MCF 10A (cell line): ENCODE measurements around the gene PARVB. TPM values are rescaled to one million over a fixed set of nuclear protein-coding genes. Genes with fewer than 3 reads are reported as not detected.

Experiments used
- BruUV-seq: library from RNA; stranded (reverse); fragments of 400-500 nt; replicated peaks from 2 replicates; lab custom pipeline; 2021; lab: Mats Ljungman, UMichigan
- CTCF ChIA-PET: fragments of 300-600 bp; sonication (Branson Sonifier 250); formaldehyde crosslinking; extraction: SDS; loops from one replicate; lab custom pipeline; 2021; ENCODE audit warnings: antibody characterized with exemption, inconsistent platforms; lab: Yijun Ruan, JAX
- POLR2A ChIA-PET: fragments of 300-600, 350-650 bp; sonication (Branson Sonifier 250); formaldehyde crosslinking; extraction: SDS; loops from one replicate; lab custom pipeline; 2020; ENCODE audit warnings: antibody characterized with exemption, inconsistent platforms; lab: Yijun Ruan, JAX
- DNase-seq: peaks from one replicate; pipeline ENCODE4 v3.0.0-alpha.2; 2018; ENCODE audit not compliant: unreplicated experiment
- H3K27ac Mint-ChIP-seq: one replicate; pipeline ENCODE4 v1.8.0; 2022; ENCODE audit warnings: mild to moderate bottlenecking, low read depth, mixed read lengths; ENCODE audit not compliant: unreplicated experiment
- H3K27me3 Mint-ChIP-seq: one replicate; pipeline ENCODE4 v1.8.0; 2022; ENCODE audit warnings: mixed read lengths; ENCODE audit not compliant: insufficient read depth, unreplicated experiment
- H3K36me3 Mint-ChIP-seq: one replicate; pipeline ENCODE4 v1.8.0; 2022; ENCODE audit warnings: mild to moderate bottlenecking, moderate library complexity, mixed read lengths; ENCODE audit not compliant: insufficient read depth, unreplicated experiment
- H3K4me1 Mint-ChIP-seq: one replicate; pipeline ENCODE4 v1.8.0; 2022; ENCODE audit warnings: mixed read lengths; ENCODE audit not compliant: insufficient read depth, unreplicated experiment
- H3K4me3 Mint-ChIP-seq: one replicate; pipeline ENCODE4 v1.8.0; 2022; ENCODE audit warnings: mild to moderate bottlenecking, moderate library complexity, mixed read lengths; ENCODE audit not compliant: unreplicated experiment
- H3K9me3 Mint-ChIP-seq: one replicate; pipeline ENCODE4 v1.8.0; 2022; ENCODE audit warnings: mixed read lengths; ENCODE audit not compliant: unreplicated experiment
- intact Hi-C: fragments of 100-400 bp; cut with micrococcal nuclease; formaldehyde crosslinking; loops from 2 replicates; pipeline ENCODE4 v1.14.1; 2022
- total RNA-seq: library from RNA; stranded (reverse); gene quantifications from 2 replicates; pipeline ENCODE4 v1.2.3, GENCODE V29; 2022
- TF ChIP-seq, protein P1 (sequence below): fragments of 200-600 bp; IDR thresholded peaks from one replicate; pipeline ENCODE4 v1.8.0; 2022; ENCODE audit warnings: antibody characterized with exemption, mild to moderate bottlenecking; ENCODE audit not compliant: unreplicated experiment

Gene PARVB
- total RNA-seq, 1 experiment from 2014 or later = 26.0 TPM

DNA sequence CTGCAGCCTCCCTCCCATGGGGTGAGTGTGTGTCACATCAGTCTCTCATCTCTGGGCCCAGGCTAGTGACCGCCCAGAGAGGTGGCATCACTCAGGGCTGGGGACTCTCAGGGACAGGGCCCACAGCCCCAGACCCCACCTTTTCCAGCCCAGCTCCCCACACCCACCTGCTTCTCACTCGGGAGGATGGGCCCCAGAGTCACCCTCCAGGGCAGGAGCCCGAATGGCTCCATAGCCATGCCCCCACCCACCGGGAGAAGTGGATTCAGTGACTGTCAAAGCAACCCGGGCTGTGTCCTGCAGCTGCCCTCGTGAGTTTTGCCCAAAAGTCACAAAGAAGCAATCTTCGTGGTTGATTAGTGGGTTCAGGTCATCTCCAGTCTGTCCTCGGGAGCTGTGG, 182.6 kb downstream of the PARVB start:
- intact Hi-C loops = no loop called here
- peaks cover 9% of the 10 kb centered on the region for H3K4me1 Mint-ChIP-seq
- no peak overlapping the region for H3K4me3 Mint-ChIP-seq
- CTCF ChIA-PET = no interaction called here
- no TSS peak for BruUV-seq
- H3K27ac Mint-ChIP-seq = no peak overlapping the region
- H3K36me3 Mint-ChIP-seq = no peaks in the 10 kb centered on the region
- POLR2A ChIA-PET = no interaction called here
- DNase-seq = no peak
- peaks cover 13% of the 10 kb centered on the region for H3K9me3 Mint-ChIP-seq
- TF ChIP-seq, protein P1, sequence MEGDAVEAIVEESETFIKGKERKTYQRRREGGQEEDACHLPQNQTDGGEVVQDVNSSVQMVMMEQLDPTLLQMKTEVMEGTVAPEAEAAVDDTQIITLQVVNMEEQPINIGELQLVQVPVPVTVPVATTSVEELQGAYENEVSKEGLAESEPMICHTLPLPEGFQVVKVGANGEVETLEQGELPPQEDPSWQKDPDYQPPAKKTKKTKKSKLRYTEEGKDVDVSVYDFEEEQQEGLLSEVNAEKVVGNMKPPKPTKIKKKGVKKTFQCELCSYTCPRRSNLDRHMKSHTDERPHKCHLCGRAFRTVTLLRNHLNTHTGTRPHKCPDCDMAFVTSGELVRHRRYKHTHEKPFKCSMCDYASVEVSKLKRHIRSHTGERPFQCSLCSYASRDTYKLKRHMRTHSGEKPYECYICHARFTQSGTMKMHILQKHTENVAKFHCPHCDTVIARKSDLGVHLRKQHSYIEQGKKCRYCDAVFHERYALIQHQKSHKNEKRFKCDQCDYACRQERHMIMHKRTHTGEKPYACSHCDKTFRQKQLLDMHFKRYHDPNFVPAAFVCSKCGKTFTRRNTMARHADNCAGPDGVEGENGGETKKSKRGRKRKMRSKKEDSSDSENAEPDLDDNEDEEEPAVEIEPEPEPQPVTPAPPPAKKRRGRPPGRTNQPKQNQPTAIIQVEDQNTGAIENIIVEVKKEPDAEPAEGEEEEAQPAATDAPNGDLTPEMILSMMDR = no peak
- H3K27me3 Mint-ChIP-seq = peaks cover 54% of the 10 kb centered on the region

DNA sequence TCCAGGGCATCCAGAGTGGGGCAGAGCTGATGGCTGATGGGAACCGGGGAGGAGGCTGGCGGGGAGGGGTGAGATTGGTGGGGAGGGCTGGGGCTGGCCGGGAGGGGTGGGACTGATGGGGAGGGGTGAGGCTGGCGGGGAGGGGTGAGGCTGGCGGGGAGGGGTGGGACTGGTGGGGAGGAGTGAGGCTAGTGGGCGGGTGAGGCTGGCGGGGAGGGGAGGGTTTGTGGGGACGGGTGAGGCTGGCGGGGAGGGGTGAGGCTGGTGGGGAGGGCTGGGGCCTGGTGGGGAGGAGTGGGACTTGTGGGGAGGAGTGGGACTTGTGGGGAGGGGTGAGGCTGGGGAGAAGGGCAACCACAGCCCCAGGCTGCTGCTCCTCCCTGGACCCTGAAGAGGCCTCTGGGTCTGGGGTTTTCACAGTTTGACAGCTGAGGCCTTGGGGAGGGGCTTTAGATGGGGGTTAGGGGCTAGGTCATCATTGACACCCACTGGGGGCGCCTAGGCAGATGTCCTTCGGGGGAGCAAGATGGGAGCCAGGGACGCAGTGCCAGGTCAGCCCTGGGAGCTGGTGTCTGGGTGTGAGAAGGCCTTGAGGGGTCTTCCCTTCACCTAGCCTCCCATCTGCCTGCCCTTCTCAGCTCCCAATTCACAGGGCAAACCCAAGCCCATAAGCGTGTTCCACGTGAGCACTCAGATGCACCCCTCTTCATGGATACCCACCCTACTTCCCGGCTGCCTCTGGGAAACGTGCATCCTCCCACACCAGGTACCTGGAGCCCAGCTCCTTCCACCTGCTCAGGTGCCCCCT, 183.3 kb downstream of the PARVB start:
- POLR2A ChIA-PET = no interaction called here
- TF ChIP-seq, protein P1 = no peak
- BruUV-seq = no TSS peak
- H3K9me3 Mint-ChIP-seq = peaks cover 13% of the 10 kb centered on the region
- H3K27me3 Mint-ChIP-seq = peaks cover 54% of the 10 kb centered on the region
- no peaks in the 10 kb centered on the region for H3K36me3 Mint-ChIP-seq
- H3K4me3 Mint-ChIP-seq = no peak overlapping the region
- CTCF ChIA-PET = no interaction called here
- DNase-seq = no peak
- peaks cover 13% of the 10 kb centered on the region for H3K4me1 Mint-ChIP-seq
- no peak overlapping the region for H3K27ac Mint-ChIP-seq
- intact Hi-C loops = no loop called here

DNA sequence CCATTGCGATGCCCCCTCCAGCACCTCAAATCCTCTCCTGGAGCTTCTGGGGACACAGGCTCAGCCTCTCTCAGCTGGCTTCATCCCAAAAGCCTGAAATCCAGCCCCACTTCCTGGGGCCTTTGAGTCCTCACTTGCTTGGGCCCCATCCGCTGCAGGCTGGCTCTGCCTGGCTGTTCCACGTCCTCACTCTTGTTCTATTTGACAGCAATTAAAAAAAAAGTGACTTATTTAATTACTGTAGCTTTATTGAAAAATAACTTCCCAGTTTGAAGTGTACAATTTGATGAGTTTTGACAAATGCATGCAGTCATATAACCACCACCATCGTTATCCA, 183.8 kb downstream of the PARVB start:
- Mint-ChIP-seq H3K9me3 (peaks cover 13% of the 10 kb centered on the region), H3K27ac (no peak overlapping the region), H3K27me3 (peaks cover 48% of the 10 kb centered on the region), H3K36me3 (no peaks in the 10 kb centered on the region), H3K4me1 (peaks cover 13% of the 10 kb centered on the region), H3K4me3 (no peak overlapping the region)
- ChIA-PET CTCF (no interaction called here), POLR2A (no interaction called here)
- intact Hi-C loops = no loop called here
- no TSS peak for BruUV-seq
- TF ChIP-seq, protein P1 = no peak
- DNase-seq = no peak

DNA sequence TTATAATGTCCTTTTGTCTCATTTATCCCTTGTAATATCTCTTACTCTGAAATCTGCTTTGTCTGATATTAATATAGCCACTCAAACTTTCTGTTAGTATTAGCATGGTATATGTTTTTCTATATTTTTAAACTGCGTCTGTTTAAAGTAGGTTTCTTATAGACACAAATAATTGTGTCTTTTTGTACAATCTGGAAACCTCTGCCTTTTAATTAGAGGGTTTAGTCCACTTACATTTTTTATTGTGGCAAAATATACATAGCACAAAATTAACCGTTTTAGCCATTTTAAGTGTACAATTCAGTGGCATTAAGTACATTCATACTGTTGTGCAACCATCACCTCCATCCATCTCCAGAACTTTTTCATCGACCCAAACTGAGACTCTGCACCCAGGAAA, 185.2 kb downstream of the PARVB start:
- Mint-ChIP-seq H3K27ac (no peak overlapping the region), H3K9me3 (peaks cover 13% of the 10 kb centered on the region), H3K4me3 (no peak overlapping the region), H3K27me3 (peaks cover 36% of the 10 kb centered on the region), H3K4me1 (peaks cover 13% of the 10 kb centered on the region), H3K36me3 (no peaks in the 10 kb centered on the region)
- BruUV-seq = no TSS peak
- TF ChIP-seq, protein P1 = no peak
- ChIA-PET CTCF (no interaction called here), POLR2A (no interaction called here)
- DNase-seq = no peak
- intact Hi-C loops = no loop called here
